Activated naive CD4-positive, alpha-beta T cell treated with anti-CD3 and anti-CD28 coated beads, Interleukin-2, amount 50 U/mL, for 24 hours (primary cell): ENCODE results near the gene CHRNB4.

Experiments
- H3K27ac Mint-ChIP-seq: one replicate; pipeline ENCODE4 v1.8.0; 2021; ENCODE audit warnings: mild to moderate bottlenecking, mixed read lengths
- H3K27me3 Mint-ChIP-seq: one replicate; pipeline ENCODE4 v1.8.0; 2021; ENCODE audit warnings: mixed read lengths
- H3K36me3 Mint-ChIP-seq: one replicate; pipeline ENCODE4 v1.8.0; 2021; ENCODE audit warnings: mixed read lengths
- H3K4me1 Mint-ChIP-seq: one replicate; pipeline ENCODE4 v1.8.0; 2021; ENCODE audit warnings: mixed read lengths
- H3K4me3 Mint-ChIP-seq: one replicate; pipeline ENCODE4 v1.8.0; 2021; ENCODE audit warnings: mild to moderate bottlenecking, mixed read lengths
- H3K9me3 Mint-ChIP-seq: one replicate; pipeline ENCODE4 v1.8.0; 2021; ENCODE audit warnings: mixed read lengths

Gene CHRNB4

DNA sequence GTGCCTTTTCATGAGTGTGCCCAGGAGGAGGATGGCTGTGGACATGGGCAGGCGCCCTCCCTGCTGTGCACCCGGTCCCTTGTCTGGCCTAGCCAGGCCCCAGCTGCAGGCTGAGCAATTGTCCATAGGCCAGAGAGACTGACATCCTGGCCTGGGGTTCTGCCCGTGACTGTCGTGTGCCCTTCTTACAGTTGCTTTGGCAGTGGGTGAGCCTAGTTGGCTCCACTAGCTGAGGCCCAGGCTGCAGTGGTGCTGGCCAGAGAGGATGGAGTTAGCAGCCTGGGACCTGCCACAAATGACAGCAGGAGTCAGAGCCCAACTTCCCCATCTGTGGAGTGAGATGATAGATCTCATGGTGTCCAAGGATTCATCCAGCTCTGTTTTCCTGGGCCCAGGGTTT lies 9.0 kb upstream of the CHRNB4 start:
- Mint-ChIP-seq H3K4me3 (no peak overlapping the region), H3K9me3 (no peaks in the 10 kb centered on the region), H3K27me3 (no peaks in the 10 kb centered on the region), H3K36me3 (no peaks in the 10 kb centered on the region), H3K27ac (no peak overlapping the region), H3K4me1 (no peaks in the 10 kb centered on the region)

DNA sequence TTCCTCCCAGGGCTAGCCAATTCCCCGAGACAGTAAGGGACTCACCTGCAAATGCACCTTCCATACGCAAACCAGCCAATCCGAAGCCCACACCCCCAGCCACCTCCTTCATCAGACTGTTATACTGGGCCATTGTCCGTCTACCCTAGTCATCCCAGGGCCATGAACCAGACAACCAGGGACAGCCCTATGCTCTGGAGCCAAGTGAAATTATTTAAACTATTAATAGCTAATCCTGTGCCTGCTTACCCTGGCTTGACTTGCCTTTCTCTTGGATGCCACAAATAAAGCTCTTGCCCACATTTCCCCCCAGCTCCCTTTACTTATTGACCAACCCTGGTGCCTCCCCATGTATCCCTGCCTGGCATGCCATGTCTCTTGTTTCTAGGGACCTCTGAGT lies 4.0 kb upstream of the CHRNB4 start:
- Mint-ChIP-seq H3K27me3 (peaks cover 7% of the 10 kb centered on the region), H3K36me3 (no peaks in the 10 kb centered on the region), H3K9me3 (no peaks in the 10 kb centered on the region), H3K4me1 (peaks cover 10% of the 10 kb centered on the region), H3K27ac (no peak overlapping the region), H3K4me3 (no peak overlapping the region)

DNA sequence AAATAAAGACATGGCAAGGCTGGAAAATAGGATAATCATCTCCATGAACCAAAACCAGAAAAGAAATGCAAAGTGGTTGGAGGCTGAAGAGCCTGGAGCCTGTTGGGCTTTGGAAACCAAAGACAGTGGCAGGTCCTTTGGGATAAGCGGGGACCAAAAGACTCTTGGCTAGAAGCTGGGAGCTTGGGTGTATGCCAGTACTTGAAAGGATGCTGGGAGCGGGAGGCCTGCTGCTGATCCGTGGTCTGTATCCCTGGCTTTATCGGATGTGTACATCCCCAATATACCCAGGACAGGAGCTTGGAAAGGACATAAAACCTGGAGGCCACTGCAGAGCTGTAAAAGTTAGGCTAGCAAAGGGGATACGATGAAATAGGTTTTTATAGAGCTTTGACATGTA lies 1.3 kb upstream of the CHRNB4 start:
- Mint-ChIP-seq H3K4me1 (peaks cover 10% of the 10 kb centered on the region), H3K9me3 (no peaks in the 10 kb centered on the region), H3K27ac (no peak overlapping the region), H3K36me3 (no peaks in the 10 kb centered on the region), H3K27me3 (peaks cover 12% of the 10 kb centered on the region), H3K4me3 (peak overlapping the region; percentile 20)

DNA sequence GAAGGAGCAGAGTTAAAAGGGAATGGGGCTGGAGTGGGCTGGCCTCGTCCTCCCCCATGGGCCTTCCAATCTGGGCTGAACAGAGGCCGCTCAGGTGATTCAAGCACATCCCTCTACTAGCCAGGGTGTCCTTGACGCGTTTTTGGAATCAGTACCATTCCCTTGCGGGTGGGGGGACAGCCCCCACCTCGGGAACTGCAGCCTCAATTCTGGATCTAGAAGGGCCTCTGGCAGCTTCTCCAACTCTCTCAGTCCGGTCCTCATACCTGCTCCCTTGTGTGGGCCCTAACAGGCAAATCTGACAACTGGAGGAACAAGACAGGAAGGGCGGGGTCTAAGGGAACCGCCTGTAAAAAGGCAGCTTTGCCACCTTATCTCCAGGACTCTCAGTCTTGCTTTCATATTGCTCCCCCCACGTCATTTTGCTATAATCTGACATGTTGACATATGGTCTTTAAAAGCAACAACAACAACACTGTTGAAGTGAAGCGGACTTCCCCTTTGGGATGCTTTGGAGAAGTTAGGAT lies 802 bp upstream of the CHRNB4 start:
- H3K27ac Mint-ChIP-seq = no peak overlapping the region
- H3K9me3 Mint-ChIP-seq = no peaks in the 10 kb centered on the region
- H3K4me1 Mint-ChIP-seq = peaks cover 10% of the 10 kb centered on the region
- H3K27me3 Mint-ChIP-seq = peaks cover 12% of the 10 kb centered on the region
- peak overlapping the region; percentile 63 for H3K4me3 Mint-ChIP-seq
- H3K36me3 Mint-ChIP-seq = no peaks in the 10 kb centered on the region

DNA sequence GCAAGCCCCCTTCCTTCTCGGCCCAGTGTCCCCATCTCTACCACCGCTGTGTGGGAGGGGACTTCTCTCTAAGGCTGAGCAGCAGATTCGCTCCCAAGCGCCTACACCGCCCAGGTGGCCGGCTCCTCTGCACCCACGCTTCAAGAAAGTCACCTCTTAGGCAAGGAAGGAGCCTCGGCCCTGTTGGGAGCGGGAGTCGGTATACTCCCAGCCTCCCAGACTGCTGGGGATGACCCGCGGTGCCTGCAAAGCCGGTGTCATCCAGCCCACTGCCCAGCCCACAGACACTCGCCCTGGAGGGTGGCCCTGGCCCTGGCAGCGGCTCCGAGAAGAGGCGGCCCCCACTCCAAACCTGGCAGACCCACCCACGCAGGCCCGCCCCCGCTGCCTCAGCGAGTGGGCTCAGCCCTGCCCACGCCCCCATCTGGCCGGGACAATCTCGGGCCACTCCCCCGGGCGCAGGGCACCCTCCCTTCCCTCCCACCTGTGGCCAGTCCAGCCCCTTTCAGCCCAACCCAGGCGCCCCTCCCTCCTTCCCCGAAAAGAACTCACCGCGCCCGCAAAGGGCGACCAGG lies 396 bp downstream of the CHRNB4 start:
- Mint-ChIP-seq H3K4me3 (peak overlapping the region; percentile 51), H3K9me3 (no peaks in the 10 kb centered on the region), H3K27ac (no peak overlapping the region), H3K36me3 (no peaks in the 10 kb centered on the region), H3K27me3 (peaks cover 13% of the 10 kb centered on the region), H3K4me1 (peaks cover 10% of the 10 kb centered on the region)

DNA sequence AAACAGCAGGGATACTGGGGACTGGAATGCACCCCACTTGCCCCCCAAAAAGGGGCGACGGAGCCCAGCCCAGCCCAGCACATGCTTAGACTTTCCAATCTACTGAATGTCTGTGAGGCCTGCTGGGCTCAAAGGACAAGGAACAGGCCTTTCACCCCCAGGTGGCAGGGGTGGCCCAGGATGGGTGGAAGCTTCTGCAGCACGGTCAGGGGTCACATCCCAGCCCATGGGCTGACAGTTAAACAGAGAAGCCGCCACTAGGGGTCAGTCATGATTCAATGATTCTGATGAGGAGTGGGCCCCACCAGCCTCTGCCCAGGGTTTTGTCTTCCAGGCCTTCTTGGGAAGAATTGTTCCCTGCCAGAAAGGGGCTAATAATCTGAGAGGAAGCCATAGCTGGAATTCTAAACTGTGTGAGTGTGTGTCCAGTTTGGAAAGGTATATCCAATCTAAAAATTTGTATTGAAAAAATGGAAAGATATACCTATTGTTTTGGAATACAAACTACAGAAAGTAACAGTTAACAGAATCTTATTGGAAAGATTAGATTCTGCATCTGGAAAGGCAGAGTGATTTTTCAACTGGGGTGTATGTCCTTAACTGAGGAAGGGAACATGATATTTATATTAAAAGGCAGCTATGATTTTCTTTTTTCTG lies 2.2 kb downstream of the CHRNB4 start:
- H3K27me3 Mint-ChIP-seq = peaks cover 13% of the 10 kb centered on the region
- H3K9me3 Mint-ChIP-seq = no peaks in the 10 kb centered on the region
- no peaks in the 10 kb centered on the region for H3K36me3 Mint-ChIP-seq
- H3K4me1 Mint-ChIP-seq = peaks cover 10% of the 10 kb centered on the region
- H3K27ac Mint-ChIP-seq = no peak overlapping the region
- no peak overlapping the region for H3K4me3 Mint-ChIP-seq

DNA sequence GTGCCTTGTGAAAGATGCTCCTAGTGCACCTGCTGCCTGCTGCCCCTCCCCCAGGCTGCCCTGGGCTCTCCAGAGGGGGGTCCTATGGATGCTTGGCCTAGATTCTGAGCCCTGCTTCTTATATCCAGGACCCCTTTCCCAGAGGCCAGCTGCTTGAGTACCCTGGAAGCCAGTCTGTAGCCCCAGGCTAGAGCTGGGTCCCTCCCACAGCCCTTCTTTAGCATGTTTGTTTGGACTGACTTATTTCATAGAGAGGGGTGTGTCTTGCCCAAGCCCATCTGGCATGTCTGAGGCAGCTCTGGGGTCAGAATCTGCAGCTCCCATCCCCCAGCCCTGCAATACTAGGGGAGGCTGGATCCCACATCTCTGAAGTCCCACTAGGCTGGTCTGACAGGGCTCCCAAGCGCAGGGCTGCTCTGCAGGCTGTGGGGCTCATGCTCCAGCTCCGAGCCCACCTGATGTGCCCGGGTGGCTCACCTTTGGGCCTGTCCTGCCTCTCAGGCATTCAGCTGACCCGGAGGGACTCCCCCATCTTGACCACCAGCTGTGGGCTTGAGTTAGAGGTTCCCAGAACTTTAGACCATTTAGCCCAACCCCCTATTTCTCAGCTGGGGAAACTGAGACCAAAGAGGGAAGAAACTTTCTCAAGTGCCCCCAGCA lies 3.1 kb downstream of the CHRNB4 start:
- Mint-ChIP-seq H3K36me3 (no peaks in the 10 kb centered on the region), H3K4me1 (peaks cover 10% of the 10 kb centered on the region), H3K9me3 (no peaks in the 10 kb centered on the region), H3K4me3 (no peak overlapping the region), H3K27ac (no peak overlapping the region), H3K27me3 (peaks cover 13% of the 10 kb centered on the region)

DNA sequence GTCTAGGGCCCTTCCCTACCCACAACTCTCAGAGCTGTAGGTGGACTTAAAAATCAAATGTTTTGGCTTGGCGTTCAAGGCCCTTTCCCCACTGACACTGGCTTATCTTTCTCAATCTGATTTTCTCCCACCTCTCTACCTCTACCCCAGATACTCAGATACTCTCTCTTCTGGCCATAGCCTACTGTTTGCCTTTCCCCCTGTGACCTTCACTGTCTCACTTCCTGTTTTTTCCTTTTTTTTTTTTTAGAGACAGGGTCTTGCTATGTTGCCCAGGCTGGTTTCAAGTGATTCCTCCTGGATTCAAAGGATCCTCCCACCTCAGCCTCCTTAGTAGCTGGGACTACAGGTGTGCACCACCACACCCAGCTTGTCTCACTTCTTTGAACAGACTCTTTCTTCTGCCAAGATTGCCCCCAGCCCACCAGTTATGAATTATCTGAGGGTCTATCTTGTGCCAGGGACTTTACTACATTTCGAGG lies 4.6 kb downstream of the CHRNB4 start:
- Mint-ChIP-seq H3K9me3 (no peaks in the 10 kb centered on the region), H3K27ac (no peak overlapping the region), H3K27me3 (peaks cover 6% of the 10 kb centered on the region)

DNA sequence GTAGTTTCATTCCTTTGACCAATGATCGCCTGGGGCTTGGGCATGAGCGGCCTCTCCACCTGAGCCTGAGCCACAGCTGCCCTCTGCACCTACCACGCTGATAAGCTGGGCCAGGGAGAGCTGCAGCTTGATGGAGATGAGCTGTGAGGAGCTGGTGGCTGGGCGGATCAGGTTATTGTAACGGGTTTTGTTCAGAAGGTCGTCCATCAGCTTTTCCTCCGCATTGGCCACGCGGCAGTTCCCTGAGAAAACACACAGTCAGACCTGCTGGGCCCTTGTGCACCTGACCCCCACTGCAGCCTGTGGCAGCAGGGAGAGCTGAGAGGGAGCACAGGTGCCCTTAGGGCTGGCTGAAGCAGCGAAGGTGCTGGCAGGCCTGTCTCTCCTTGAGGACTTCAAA lies 5.7 kb downstream of the CHRNB4 start:
- H3K27me3 Mint-ChIP-seq = peaks cover 6% of the 10 kb centered on the region
- no peaks in the 10 kb centered on the region for H3K9me3 Mint-ChIP-seq
- H3K27ac Mint-ChIP-seq = no peak overlapping the region
- no peaks in the 10 kb centered on the region for H3K36me3 Mint-ChIP-seq
- H3K4me3 Mint-ChIP-seq = no peak overlapping the region
- H3K4me1 Mint-ChIP-seq = no peaks in the 10 kb centered on the region

More for the DNA sequence above, 4.6 kb downstream of the CHRNB4 start:
- H3K4me3 Mint-ChIP-seq = no peak overlapping the region
- peaks cover 3% of the 10 kb centered on the region for H3K4me1 Mint-ChIP-seq
- no peaks in the 10 kb centered on the region for H3K36me3 Mint-ChIP-seq

DNA sequence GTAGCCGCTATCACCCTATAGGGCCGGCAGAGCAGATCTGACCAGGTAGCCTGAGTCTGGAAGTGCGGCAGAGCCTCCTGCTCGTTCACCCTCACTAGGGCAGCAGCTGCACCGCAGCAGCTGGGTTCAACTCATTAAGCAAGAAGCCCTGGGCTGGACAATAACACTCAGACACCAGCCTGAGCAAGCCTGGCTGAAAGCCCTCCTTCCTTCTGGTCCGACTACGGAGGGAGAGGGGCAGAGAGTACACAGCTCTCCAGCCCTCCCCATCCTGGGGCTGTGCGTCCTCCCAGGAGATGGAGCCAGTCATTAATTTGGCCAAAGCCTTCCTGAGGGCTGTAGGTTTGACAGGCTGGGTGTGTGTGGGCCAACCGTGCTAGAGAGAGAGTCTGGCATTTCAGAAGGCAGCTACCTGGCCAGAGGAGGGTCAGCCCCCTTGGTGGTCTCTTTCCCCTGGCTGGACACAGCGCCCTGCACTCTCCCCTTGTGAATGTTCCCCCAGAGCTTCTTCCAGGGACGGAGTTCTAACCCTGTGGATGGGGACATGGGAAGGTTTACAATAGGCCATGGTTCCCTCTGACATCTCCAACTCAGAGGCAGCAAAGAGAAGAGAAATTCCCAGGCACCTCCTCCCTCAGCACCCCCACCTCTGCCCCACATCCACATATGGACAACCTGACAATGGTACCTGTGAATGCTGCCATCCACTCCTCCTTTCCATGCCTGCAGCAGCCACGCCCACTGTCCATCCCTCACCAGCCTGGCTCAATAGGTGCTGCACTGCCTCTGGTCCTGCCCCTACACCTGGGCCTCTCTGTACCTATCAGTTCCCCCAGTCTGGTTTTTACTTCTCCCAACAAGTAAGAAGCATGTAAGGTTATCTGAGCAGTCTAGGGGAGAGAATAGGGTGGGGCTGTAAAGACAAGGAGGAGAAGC lies 6.5 kb downstream of the CHRNB4 start:
- Mint-ChIP-seq H3K27me3 (peaks cover 6% of the 10 kb centered on the region), H3K4me1 (no peaks in the 10 kb centered on the region)

DNA sequence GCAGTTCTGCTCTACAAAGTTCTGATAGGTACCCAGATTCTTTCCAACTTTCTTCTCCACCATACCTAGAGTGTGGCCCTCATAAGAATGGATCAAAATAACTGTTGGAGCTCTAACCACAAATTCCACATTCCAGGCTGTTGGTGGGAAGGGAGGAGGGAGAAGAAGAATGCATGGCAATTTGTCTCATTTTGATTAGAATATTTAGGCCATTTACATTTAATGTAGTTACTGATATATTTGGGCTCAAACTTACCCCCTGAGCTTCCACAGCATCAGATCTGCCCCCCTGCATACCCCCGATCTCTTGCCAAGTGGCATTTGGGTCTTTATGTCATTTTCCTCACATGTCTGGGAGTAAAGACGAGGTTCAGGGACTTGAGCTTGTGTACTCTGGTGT lies 7.7 kb downstream of the CHRNB4 start:
- Mint-ChIP-seq H3K27ac (no peak overlapping the region), H3K9me3 (no peaks in the 10 kb centered on the region), H3K36me3 (no peaks in the 10 kb centered on the region), H3K27me3 (peaks cover 2% of the 10 kb centered on the region), H3K4me1 (no peaks in the 10 kb centered on the region), H3K4me3 (no peak overlapping the region)

More for the DNA sequence above, 6.5 kb downstream of the CHRNB4 start:
- H3K9me3 Mint-ChIP-seq = no peaks in the 10 kb centered on the region
- no peak overlapping the region for H3K27ac Mint-ChIP-seq
- no peaks in the 10 kb centered on the region for H3K36me3 Mint-ChIP-seq
- no peak overlapping the region for H3K4me3 Mint-ChIP-seq

DNA sequence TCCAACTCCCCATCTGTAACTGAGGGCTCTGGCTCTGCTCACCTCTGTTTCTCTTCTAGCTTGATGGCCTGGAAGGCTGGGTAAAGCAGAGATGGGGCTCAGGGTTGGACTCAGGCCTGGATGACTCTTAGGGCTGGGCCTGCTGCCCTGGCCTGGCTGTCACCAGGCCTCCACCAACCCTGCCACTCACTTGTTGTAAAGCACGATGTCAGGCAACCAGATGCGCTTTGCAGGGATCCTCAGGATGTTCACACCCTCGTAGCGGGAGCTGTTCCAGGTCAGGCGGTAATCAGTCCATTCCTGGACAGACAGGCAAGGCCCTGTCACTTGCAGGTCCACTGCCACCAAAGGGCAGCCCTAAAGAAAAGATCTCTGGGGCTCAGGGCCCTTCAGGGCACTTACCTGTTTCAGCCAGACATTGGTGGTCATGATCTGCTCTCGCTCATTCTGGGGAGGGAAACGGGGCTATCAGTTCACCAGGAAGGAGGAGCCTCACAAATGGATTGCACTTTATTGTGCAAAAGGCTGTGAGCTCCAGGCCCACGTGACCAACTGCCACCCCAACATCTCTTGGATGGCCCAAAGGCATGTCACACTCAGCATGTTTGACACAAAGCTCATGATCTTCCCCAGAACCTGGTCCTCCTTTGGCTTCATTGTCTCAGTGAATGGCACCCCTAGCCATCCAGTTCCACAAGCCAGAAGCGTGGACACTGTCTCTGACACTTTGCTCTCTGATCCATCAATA lies 9.9 kb downstream of the CHRNB4 start:
- Mint-ChIP-seq H3K27me3 (peaks cover 2% of the 10 kb centered on the region), H3K9me3 (no peaks in the 10 kb centered on the region), H3K36me3 (no peaks in the 10 kb centered on the region), H3K4me1 (no peaks in the 10 kb centered on the region), H3K27ac (no peak overlapping the region), H3K4me3 (no peak overlapping the region)

DNA sequence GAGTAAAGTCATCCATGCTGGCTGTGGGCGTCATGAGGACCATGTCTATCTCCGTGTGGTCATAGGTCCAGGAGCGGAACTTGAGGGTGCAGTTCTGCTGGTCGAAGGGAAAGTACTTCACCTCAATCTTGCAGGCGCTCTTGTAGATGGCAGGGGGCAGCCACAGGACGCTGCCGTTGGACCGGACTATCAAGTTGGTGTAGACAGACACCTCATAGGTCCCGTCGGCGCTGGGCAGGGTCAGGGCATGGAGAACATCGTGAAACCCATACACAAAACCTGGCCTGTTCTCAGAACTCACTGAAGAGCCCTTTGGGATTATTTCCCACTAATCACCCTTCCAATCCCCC lies 11.3 kb downstream of the CHRNB4 start:
- Mint-ChIP-seq H3K27ac (no peak overlapping the region), H3K27me3 (peaks cover 2% of the 10 kb centered on the region), H3K9me3 (no peaks in the 10 kb centered on the region), H3K4me3 (no peak overlapping the region), H3K36me3 (no peaks in the 10 kb centered on the region), H3K4me1 (no peaks in the 10 kb centered on the region)

DNA sequence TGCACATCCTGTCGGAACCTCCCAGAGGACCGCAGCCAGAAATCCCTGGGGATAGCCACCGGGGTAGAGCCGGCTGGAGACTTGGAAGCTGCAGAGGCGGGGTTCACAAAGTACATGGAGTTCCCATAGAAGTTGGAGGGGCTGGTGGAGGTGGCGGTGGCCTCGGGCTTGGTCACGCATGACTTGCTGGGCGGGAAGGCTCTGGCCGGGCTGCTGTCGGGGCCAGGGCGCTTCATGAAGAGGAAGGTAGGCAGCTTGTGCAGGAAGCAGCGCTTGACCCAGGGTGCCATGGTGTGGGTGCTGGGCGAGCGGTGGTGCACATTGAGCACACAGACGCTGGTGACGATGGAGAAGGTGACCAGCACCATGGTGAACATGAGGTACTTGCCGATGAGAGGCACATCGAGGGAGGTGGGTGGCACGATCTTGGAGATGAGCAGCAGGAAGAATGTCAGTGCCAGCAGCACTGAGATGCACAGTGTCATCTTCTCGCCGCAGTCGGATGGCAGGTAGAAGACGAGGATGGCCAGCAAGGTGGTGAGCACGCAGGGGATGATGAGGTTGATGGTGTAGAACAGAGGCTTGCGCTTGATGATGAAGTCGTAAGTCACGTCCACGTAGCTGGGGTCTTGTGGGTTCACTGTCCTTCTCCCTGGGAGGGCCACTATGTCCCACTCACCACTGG lies 11.8 kb downstream of the CHRNB4 start:
- Mint-ChIP-seq H3K27me3 (peaks cover 4% of the 10 kb centered on the region), H3K27ac (no peak overlapping the region), H3K4me3 (no peak overlapping the region), H3K36me3 (no peaks in the 10 kb centered on the region), H3K4me1 (no peaks in the 10 kb centered on the region), H3K9me3 (no peaks in the 10 kb centered on the region)
